ENCODE data around the gene CASZ1. TPM values are rescaled to one million over a fixed set of nuclear protein-coding genes. Genes with fewer than 3 reads are reported as not detected.

Gene CASZ1
- total RNA-seq, 1 experiment from 2014 or later = 39.0 TPM

GRCh38 chr1:10823000-10823401, 26.6 kb upstream of the CASZ1 start:
- DNase-seq (ENCODE audit: low spot score) = no peak

DNA sequence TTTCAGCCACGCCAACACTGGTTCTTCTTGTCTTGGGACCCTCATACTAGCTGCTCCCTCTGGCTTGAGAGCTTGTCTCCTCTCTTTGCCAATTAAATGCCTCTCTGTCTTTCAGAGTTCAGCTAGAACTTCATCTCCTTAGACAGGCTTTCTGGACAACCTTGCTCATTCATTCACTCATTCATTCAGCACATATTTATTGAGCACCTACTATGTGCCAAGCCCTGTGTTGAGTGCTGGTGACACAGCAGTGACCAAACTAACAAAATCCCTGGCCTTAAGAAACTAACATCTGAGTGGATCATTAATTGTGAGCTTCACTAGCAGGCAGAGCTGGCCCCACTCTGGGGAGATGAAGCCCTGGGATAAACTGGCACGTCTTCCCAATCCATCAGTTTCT, 24.9 kb upstream of the CASZ1 start:
- DNase-seq (ENCODE audit: low spot score) = no peak

DNA sequence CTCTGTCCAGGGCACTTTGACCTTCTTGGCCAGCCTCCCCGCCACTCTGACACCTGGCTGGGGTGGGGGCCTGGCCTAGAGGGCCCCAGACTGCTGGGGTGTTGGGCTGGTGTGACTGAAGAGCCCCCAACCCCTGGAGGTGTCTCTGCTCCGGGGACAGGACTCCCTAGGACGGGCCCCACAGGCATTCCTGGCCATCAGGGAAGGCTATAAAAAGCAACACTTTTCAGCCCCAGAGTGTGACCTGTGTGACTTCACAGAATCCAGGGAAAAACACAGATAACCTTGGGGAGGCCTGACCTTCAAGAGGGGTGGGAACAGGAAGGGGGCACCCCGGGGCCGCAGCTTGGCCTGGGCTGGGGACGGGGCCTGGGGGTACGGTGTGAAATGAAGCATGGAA, 24.0 kb upstream of the CASZ1 start:
- no peak for DNase-seq (ENCODE audit: low spot score)

- no peak for DNase-seq (ENCODE audit: low spot score)
Observed at GRCh38 chr1:10819198-10819901, 22.9 kb upstream of the CASZ1 start.

DNA sequence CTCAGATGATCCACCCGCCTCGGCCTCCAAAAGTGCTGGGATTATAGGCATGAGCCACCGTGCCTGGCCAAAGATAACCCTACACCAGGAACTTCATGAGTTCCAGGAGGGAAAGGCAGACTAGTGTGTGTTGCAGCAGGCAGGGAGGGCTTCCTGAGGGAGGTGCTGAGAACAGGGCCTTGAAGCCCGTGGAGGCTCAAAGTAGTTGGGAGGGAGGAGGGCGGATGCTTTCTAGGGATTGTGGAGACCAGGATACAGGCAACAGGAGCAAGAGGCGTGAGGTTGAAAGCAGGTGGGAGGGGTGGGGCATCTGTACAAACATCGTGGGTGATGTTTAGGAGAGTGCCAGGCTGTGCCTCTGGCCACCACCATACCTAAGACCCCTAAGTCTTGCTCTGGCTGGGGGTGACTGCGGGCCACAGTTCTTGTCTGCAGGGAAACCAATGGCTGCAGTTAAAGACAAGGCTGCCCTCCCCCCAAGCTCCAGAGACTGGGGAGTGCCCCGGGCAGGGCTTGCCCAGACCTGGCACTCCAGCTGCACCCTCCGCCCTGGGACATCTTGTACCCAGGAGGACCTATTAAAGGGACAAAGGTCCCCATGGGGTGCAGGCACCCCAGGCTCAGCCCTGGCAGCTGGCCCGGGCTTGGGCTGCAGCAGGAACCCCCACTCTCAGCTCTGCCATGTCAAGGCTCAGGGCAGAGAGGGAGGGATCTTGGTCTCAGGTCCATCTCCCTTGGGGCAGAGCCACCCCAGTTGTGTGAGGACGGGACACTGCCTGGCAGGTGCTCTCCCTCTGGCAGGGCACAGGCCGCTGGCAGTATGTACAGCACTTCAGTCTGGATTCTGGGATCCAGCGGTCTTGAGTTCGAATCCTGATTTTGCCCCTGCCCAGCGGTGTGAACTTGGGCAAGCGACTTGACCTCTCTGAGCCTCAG, 22.1 kb upstream of the CASZ1 start:
- DNase-seq (ENCODE audit: low spot score) = no peak

DNA sequence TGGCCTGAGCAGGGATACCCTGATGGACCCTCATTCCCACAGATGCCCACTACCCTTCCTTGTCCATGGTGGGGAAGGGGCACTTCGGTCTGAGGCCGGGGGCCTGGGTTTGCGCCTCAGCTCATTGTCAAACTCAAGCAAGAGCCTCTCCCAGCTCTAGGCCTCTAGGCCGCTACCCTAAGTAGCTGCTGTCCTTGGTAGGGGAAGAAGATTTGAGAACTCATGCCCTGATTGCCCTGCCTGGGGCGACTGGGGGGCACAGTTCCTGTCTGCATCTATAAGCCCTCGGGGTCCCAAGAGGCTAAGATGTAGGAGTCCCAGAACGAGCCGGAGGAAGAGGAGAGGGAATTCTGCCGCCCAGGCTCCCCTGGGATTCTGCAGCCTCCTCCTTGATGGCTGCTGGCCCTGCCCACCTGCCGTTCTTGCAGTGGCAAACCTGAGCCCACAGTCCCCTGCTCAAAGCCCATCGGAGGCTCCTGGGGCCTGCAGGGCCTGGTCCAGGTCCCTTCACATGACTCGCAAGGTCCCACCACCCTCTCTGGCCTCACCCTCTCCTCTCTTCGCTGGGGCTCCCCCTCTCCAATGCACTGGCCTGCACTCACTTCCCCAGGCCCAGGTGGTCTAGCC, 20.4 kb upstream of the CASZ1 start:
- no peak for DNase-seq (ENCODE audit: low spot score)

DNA sequence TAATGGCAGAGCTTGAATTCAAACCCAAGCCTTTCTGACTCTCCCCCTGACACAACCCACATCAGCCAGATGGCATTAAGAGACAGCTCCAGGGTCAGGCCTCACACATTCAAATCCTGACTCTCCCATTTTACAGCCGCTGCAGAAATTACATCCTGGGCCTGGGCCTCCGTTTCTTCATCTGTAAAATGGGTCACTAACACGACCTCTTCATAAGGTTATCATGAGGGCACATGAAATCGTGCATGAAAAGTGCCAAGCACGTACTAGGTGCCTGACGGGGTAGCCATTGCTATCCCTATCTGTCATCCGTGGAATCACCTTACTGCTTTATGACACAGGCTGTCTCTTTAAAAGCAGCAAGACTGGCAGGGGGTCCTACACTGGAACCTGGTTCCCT, 19.8 kb upstream of the CASZ1 start:
- DNase-seq (ENCODE audit: low spot score) = no peak

DNA sequence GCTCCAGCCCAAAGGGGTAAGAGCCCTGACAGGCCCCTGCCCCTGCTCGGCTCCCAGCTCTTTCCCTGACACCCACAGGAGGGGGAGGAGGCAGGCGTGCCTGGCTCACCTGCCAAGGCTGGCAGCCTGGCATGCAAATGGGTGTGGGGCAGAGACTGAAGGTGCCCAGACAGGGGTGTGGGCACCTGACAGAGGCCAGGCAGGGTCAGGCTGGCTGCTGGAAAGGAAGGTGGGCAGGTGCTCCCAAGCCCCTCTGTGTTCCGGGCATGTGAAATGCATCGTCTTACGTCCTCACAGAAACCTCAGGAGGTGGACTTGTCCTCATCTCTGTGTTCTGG, 19.4 kb upstream of the CASZ1 start:
- no peak for DNase-seq (ENCODE audit: low spot score)

- no peak for DNase-seq (ENCODE audit: low spot score)
Observed at GRCh38 chr1:10814976-10815857, 18.8 kb upstream of the CASZ1 start.

GRCh38 chr1:10814312-10814711, 17.9 kb upstream of the CASZ1 start:
- DNase-seq (ENCODE audit: low spot score) = no peak

- no peak for DNase-seq (ENCODE audit: low spot score)
Observed at GRCh38 chr1:10813799-10814198, 17.4 kb upstream of the CASZ1 start.

DNA sequence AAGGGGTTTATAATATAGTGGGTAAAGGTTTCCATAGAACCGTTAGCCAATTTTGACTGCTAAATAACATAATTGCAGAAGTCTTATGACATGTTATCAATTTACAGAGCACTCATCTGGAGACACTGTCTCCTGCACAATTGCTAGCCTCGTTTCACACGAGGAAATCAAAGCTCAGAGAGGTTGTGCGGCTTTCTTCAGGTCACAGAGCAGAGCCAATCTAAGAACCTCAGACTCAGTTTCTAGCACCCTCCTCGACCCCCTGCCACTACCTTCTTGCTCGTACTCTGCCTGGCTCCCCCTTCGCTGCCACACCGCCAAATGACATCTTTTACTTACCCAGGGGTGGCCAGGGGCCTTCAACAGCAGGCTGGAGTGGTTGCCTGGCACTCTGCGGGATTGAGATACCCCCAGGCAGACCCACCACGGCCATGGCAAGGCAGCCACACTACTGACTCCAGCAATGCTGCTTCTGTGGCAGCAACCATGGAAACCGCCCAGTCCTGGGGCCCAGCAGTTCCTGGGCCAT, 16.0 kb upstream of the CASZ1 start:
- no peak for DNase-seq (ENCODE audit: low spot score)

- no peak for DNase-seq (ENCODE audit: low spot score)
Observed at GRCh38 chr1:10808441-10808840, 12.0 kb upstream of the CASZ1 start.

- no peak for DNase-seq (ENCODE audit: low spot score)
Observed at GRCh38 chr1:10806966-10807365, 10.5 kb upstream of the CASZ1 start.

- DNase-seq (ENCODE audit: low spot score) = peak; percentile 82
Observed at GRCh38 chr1:10803971-10804820, 7.8 kb upstream of the CASZ1 start.

GRCh38 chr1:10802944-10803715, 6.7 kb upstream of the CASZ1 start:
- DNase-seq (ENCODE audit: low spot score) = no peak

DNA sequence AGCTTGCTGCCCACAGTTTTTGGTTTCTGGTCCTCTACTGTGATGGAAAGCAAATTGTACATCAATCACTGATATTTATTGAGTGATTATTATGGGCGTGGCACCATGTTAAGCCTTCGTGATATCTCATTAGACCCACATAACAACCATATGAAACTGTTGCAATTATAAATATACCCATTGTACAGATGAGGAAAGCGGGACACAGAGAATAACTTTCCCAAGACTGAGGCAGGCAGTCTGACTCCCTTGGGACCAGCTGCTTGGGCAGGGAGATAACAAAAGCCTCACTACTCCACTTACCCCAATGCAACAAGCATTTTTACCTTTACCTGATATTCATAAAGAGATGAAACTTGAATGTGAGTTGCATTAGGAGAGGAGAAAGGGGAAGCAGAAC, 4.3 kb upstream of the CASZ1 start:
- no peak for DNase-seq (ENCODE audit: low spot score)

DNA sequence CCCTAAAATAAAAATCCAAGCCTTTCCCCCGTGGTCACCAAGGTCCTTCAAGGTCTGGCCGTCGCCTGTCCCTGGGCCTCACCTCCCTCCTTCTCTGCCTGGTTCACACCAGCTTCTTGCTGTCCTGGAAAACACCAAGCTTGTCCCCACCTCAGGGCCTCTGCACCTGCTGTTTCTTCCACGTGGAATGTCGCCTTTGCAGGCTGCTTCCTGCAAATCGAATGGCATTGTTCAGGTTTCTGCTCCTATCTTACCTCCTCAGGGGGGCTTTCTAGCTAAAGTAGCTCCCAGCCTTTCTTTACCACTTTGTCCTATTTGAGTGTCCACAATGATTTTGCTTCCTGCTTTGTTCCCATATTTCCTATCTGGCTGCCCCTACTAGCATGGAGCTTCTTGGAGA, 3.3 kb upstream of the CASZ1 start:
- no peak for DNase-seq (ENCODE audit: low spot score)

GRCh38 chr1:10795276-10796021, 997 bp downstream of the CASZ1 start:
- DNase-seq (ENCODE audit: low spot score) = peak; percentile 53
